Endothelial cell of umbilical vein (primary cell): Measurements from ENCODE around the gene PHACTR1. TPM values are rescaled to one million over a fixed set of nuclear protein-coding genes. Genes with fewer than 3 reads are reported as not detected.

Experiments
- BruUV-seq: library from RNA; stranded (reverse); fragments of 400-500 nt; replicated peaks from 2 replicates; lab custom pipeline; 2021; lab: Mats Ljungman, UMichigan
- CTCF ChIA-PET: fragments of 300-600, 350-600 bp; sonication (Branson Sonifier 250); formaldehyde crosslinking; loops from one replicate; lab custom pipeline; 2021; ENCODE audit warnings: antibody characterized with exemption, inconsistent platforms; lab: Charles Lee
- POLR2A ChIA-PET: fragments of 300-600, 350-600 bp; sonication (Branson Sonifier 250); formaldehyde crosslinking; loops from one replicate; lab custom pipeline; 2021; ENCODE audit warnings: antibody characterized with exemption, inconsistent platforms; lab: Charles Lee
- DNase-seq: peaks from one replicate; pipeline ENCODE4 v3.0.0-alpha.2; 2011; ENCODE audit warnings: low read depth, low spot score
- FAIRE-seq: peaks from 2 replicates; lab custom pipeline; 2011; peaks lifted over from hg19 to GRCh38; lab: Jason Lieb, UNC
- H2AFZ ChIP-seq: 2 replicates; pipeline ENCODE4 v1.6.0; 2012; ENCODE audit warnings: low read depth, low read length, control low read depth, inconsistent platforms
- H3K27ac ChIP-seq: 2 replicates; pipeline ENCODE4 v1.5.1; 2011; ENCODE audit warnings: low read depth, mild to moderate bottlenecking, control low read depth, low read length, moderate library complexity; ENCODE audit not compliant: insufficient read depth
- H3K27me3 ChIP-seq, 2 experiments: 2 replicates each; pipeline versions ENCODE4 v1.6.0 to v1.6.1; 2011; ENCODE audit warnings: low read length in 2 of 2, mixed read lengths in 1 of 2; ENCODE audit not compliant: control insufficient read depth in 2 of 2, insufficient read depth in 2 of 2
- H3K36me3 ChIP-seq, 2 experiments: 2 replicates in 1 of 2; 3 replicates in 1 of 2; pipeline ENCODE4 v1.5.1; 2011; ENCODE audit warnings: low read length in 2 of 2, mild to moderate bottlenecking in 1 of 2, moderate library complexity in 1 of 2; ENCODE audit not compliant: control insufficient read depth in 2 of 2, insufficient read depth in 2 of 2; ENCODE audit errors: extremely low read depth in 1 of 2
- H3K4me1 ChIP-seq: 3 replicates; pipeline ENCODE4 v1.5.1; 2011; ENCODE audit warnings: mild to moderate bottlenecking, low read length; ENCODE audit not compliant: control insufficient read depth, insufficient read depth; ENCODE audit errors: extremely low read depth
- H3K4me2 ChIP-seq: 2 replicates; pipeline ENCODE4 v1.6.1; 2011; ENCODE audit warnings: low read length, control low read depth, mixed read lengths; ENCODE audit not compliant: insufficient read depth
- H3K4me3 ChIP-seq, 3 experiments: fragments of 200-600 bp in 1 of 3; sonication (generic), shearing (Covaris generic) in 1 of 3; replicated peaks in 1 of 3; 2 replicates each; pipeline ENCODE4 v1.5.1; 2011 to 2016; ENCODE audit warnings: control low read depth in 3 of 3, low read length in 3 of 3, mild to moderate bottlenecking in 2 of 3, inconsistent platforms in 1 of 3, low read depth in 1 of 3, moderate library complexity in 1 of 3; ENCODE audit not compliant: insufficient read depth in 1 of 3
- H3K79me2 ChIP-seq: 2 replicates; pipeline ENCODE4 v1.6.0; 2012; ENCODE audit warnings: low read length, inconsistent platforms; ENCODE audit not compliant: control insufficient read depth, insufficient read depth
- H3K9ac ChIP-seq: replicated peaks from 2 replicates; pipeline ENCODE3; 2011; ENCODE audit warnings: low read length, control low read depth; ENCODE audit not compliant: insufficient read depth; ENCODE audit errors: extremely low read depth
- H3K9me1 ChIP-seq: replicated peaks from 3 replicates; pipeline ENCODE4 v1.6.0; 2011; ENCODE audit warnings: mild to moderate bottlenecking, low read length; ENCODE audit not compliant: control insufficient read depth, insufficient read depth; ENCODE audit errors: extremely low read depth
- H3K9me3 ChIP-seq: replicated peaks from 2 replicates; pipeline ENCODE4 v1.5.1; 2012; ENCODE audit warnings: low read length, inconsistent platforms; ENCODE audit not compliant: control insufficient read depth, insufficient read depth
- H4K20me1 ChIP-seq: replicated peaks from 2 replicates; pipeline ENCODE3; 2011; ENCODE audit warnings: mild to moderate bottlenecking, low read length; ENCODE audit not compliant: control insufficient read depth, insufficient read depth; ENCODE audit errors: extremely low read depth
- CTCF ChIP-seq, 2 donors: IDR thresholded peaks; 1 replicate in 1 of 2; 2 replicates in 1 of 2; pipeline ENCODE4 v1.5.1; 2011; ENCODE audit warnings: low read length in 2 of 2, mild to moderate bottlenecking in 2 of 2, moderate library complexity in 2 of 2, control low read depth in 1 of 2, inconsistent platforms in 1 of 2, low read depth in 1 of 2; ENCODE audit not compliant: insufficient read depth in 1 of 2; ENCODE audit errors: extremely low read depth in 1 of 2
- EZH2 ChIP-seq: IDR thresholded peaks from 2 replicates; pipeline ENCODE4 v1.6.1; 2012; ENCODE audit warnings: borderline replicate concordance, low read depth, mild to moderate bottlenecking, moderate library complexity, low read length, inconsistent platforms; ENCODE audit not compliant: severe bottlenecking
- FOS ChIP-seq: IDR thresholded peaks from 2 replicates; pipeline ENCODE4 v1.6.1; 2011; ENCODE audit warnings: mild to moderate bottlenecking, low read length, moderate library complexity, borderline replicate concordance; ENCODE audit not compliant: insufficient read depth
- GATA2 ChIP-seq: IDR thresholded peaks from 2 replicates; pipeline ENCODE4 v1.7.0; 2011; ENCODE audit warnings: low read depth, mild to moderate bottlenecking, moderate library complexity, mixed read lengths, low read length; ENCODE audit not compliant: insufficient read length, insufficient read depth
- JUN ChIP-seq: IDR thresholded peaks from 2 replicates; pipeline ENCODE4 v1.6.1; 2011; ENCODE audit warnings: borderline replicate concordance, low read depth; ENCODE audit not compliant: insufficient read length, insufficient read depth
- MAX ChIP-seq: IDR thresholded peaks from 2 replicates; pipeline ENCODE4 v1.6.1; 2011; ENCODE audit not compliant: insufficient read depth, insufficient read length
- MYC ChIP-seq: IDR thresholded peaks from one replicate; pipeline ENCODE4 v1.6.1; 2011; ENCODE audit warnings: mild to moderate bottlenecking, low read depth, low read length
- POLR2A ChIP-seq: IDR thresholded peaks from 2 replicates; pipeline ENCODE4 v1.6.1; 2012; ENCODE audit warnings: low read depth, mild to moderate bottlenecking, control low read depth, low read length
- POLR2AphosphoS5 ChIP-seq: IDR thresholded peaks from 2 replicates; pipeline ENCODE4 v1.6.1; 2012; ENCODE audit warnings: low read depth, mild to moderate bottlenecking, control low read depth, low read length, moderate library complexity; ENCODE audit not compliant: insufficient read depth
- dilution Hi-C: fragments of 300-500 bp; cut with MboI; formaldehyde crosslinking; loops from one replicate; pipeline ENCODE4 v1.15.0; 2019; ENCODE audit warnings: low sequenced_read_pairs; ENCODE audit not compliant: extremely low pct_ligation_motif_present
- intact Hi-C: fragments of 100-400 bp; cut with micrococcal nuclease; formaldehyde crosslinking; loops from one replicate; pipeline ENCODE4 v1.10.0; 2022
- polyA plus RNA-seq, 4 experiments: library from polyadenylated mRNA; depleted of rRNA in 3 of 4; stranded (reverse) in 3 of 4; unstranded in 1 of 4; fragments of >200 nt; gene quantifications; 2 replicates each; pipeline versions ENCODE4 v1.2.1 to v1.2.3, GENCODE V29; 2011 to 2012; ENCODE audit warnings: missing spikeins in 1 of 4
- total RNA-seq: library from RNA; stranded (reverse); gene quantifications from 2 replicates; pipeline ENCODE4 v1.2.3, GENCODE V29; 2021

PHACTR1 gene
- total and polyA plus RNA-seq, 2 donors (not counting 3 experiments of a cell fraction or from before 2014, with no cell fraction given): 2.4 to 23.2 TPM

GRCh38 chr6:12698298-12698697 is 18.3 kb upstream of the PHACTR1 start:
- ChIA-PET CTCF (no interaction called here), POLR2A (no interaction called here)
- no peaks in the 10 kb centered on the region for H3K9me3 ChIP-seq
- no peaks in the 10 kb centered on the region for H4K20me1 ChIP-seq
- dilution Hi-C loops (no loop called here), intact Hi-C loops (no loop called here)
- no peak for TF ChIP-seq CTCF (IDR thresholded peaks at IDR 0.05; ENCODE audit: extremely low read depth in 1 of 2, insufficient read depth in 1 of 2, low read depth in 1 of 2, low read length in 2 of 2)
- no peak for TF ChIP-seq MAX
- TF ChIP-seq JUN: no peak
- no peak for TF ChIP-seq POLR2AphosphoS5
- no peak for TF ChIP-seq EZH2
- no peak for TF ChIP-seq POLR2A
- TF ChIP-seq MYC: no peak
- no peak for TF ChIP-seq GATA2
- TF ChIP-seq FOS: no peak
- peaks cover 5 to 13% of the 10 kb centered on the region in 2 experiments for H3K27me3 ChIP-seq
- H2AFZ ChIP-seq: no peak overlapping the region
- H3K79me2 ChIP-seq: no peaks in the 10 kb centered on the region
- H3K4me2 ChIP-seq: no peak overlapping the region
- no peaks in the 10 kb centered on the region for H3K4me1 ChIP-seq
- DNase-seq (no peak), FAIRE-seq (no peak)
- no peaks in the 10 kb centered on the region for H3K36me3 ChIP-seq
- no peak overlapping the region for H3K4me3 ChIP-seq
- no TSS peak for BruUV-seq
- no peak overlapping the region for H3K27ac ChIP-seq
- H3K9me1 ChIP-seq: no peaks in the 10 kb centered on the region
- no peak overlapping the region for H3K9ac ChIP-seq
